Measurements from ENCODE around the gene MCUB. TPM values are rescaled to one million over a fixed set of nuclear protein-coding genes. Genes with fewer than 3 reads are reported as not detected.

MCUB gene
- polyA plus RNA-seq, 1 donor from 2014 or later: 3.9 TPM

- Histone ChIP-seq H3K9me2 (ENCODE audit: insufficient read depth, low read length) (no peaks in the 10 kb centered on the region), H3K27ac (ENCODE audit: low read length) (no peak overlapping the region)
These were observed 39.1 kb downstream of the MCUB start for GRCh38 chr4:109599046-109599652.

GRCh38 chr4:109600431-109600830, 40.4 kb downstream of the MCUB start:
- no peak for TF ChIP-seq MXI1 (conservative IDR thresholded peaks at IDR 0.05; ENCODE audit: poor library complexity, severe bottlenecking)
- TF ChIP-seq EZH2 (IDR thresholded peaks at IDR 0.05; ENCODE audit: borderline replicate concordance, insufficient read depth, low read length, poor library complexity, severe bottlenecking): no peak
- TF ChIP-seq SMC3 (conservative IDR thresholded peaks at IDR 0.05; ENCODE audit: poor library complexity): no peak
- no peak for TF ChIP-seq REST (IDR thresholded peaks at IDR 0.05; ENCODE audit: borderline replicate concordance)
- TF ChIP-seq TAF1 (IDR thresholded peaks at IDR 0.05; ENCODE audit: low read depth): no peak
- H3K27me3 ChIP-seq (ENCODE audit: insufficient read depth, low read depth, low read length): no peaks in the 10 kb centered on the region
- H3K27ac ChIP-seq (ENCODE audit: low read length): no peak overlapping the region
- H3K9ac ChIP-seq (ENCODE audit: low read length): no peak overlapping the region
- no peak overlapping the region for H2AFZ ChIP-seq (ENCODE audit: low read depth, low read length)
- no peak overlapping the region for H3K4me3 ChIP-seq (ENCODE audit: low read length)
- no peaks in the 10 kb centered on the region for H4K20me1 ChIP-seq (ENCODE audit: insufficient read depth)
- no peak overlapping the region for H3K4me2 ChIP-seq (ENCODE audit: low read length)
- no peaks in the 10 kb centered on the region for H3K9me3 ChIP-seq (ENCODE audit: low read length)
- no peaks in the 10 kb centered on the region for H3K79me2 ChIP-seq (replicated peaks; ENCODE audit: insufficient read depth, low read length)
- no peaks in the 10 kb centered on the region for H3F3A ChIP-seq (ENCODE audit: insufficient read depth, low read length, poor library complexity, severe bottlenecking)
- no peaks in the 10 kb centered on the region for H3K9me2 ChIP-seq (ENCODE audit: insufficient read depth, low read length)
- H3K36me3 ChIP-seq (ENCODE audit: insufficient read depth, low read length): no peaks in the 10 kb centered on the region

More at GRCh38 chr4:109599046-109599652, 39.1 kb downstream of the MCUB start:
- Histone ChIP-seq H4K20me1 (ENCODE audit: insufficient read depth) (no peaks in the 10 kb centered on the region), H3K27me3 (ENCODE audit: insufficient read depth, low read depth, low read length) (no peaks in the 10 kb centered on the region), H3K36me3 (ENCODE audit: insufficient read depth, low read length) (no peaks in the 10 kb centered on the region), H3K79me2 (replicated peaks; ENCODE audit: insufficient read depth, low read length) (no peaks in the 10 kb centered on the region), H3F3A (ENCODE audit: insufficient read depth, low read length, poor library complexity, severe bottlenecking) (no peaks in the 10 kb centered on the region), H2AFZ (ENCODE audit: low read depth, low read length) (no peak overlapping the region), H3K9me3 (ENCODE audit: low read length) (no peaks in the 10 kb centered on the region), H3K4me2 (ENCODE audit: low read length) (no peak overlapping the region), H3K9ac (ENCODE audit: low read length) (no peak overlapping the region), H3K4me3 (ENCODE audit: low read length) (no peak overlapping the region)
- TF ChIP-seq POLR2AphosphoS5 (IDR thresholded peaks at IDR 0.05) (no peak), SMC3 (conservative IDR thresholded peaks at IDR 0.05; ENCODE audit: poor library complexity) (no peak), RAD21 (conservative IDR thresholded peaks at IDR 0.05) (no peak), EP300 (conservative IDR thresholded peaks at IDR 0.05; ENCODE audit: poor library complexity, severe bottlenecking) (no peak), TAF1 (IDR thresholded peaks at IDR 0.05; ENCODE audit: low read depth) (no peak), CTCF (IDR thresholded peaks at IDR 0.05; ENCODE audit: poor library complexity, severe bottlenecking) (no peak), MXI1 (conservative IDR thresholded peaks at IDR 0.05; ENCODE audit: poor library complexity, severe bottlenecking) (no peak), EZH2 (IDR thresholded peaks at IDR 0.05; ENCODE audit: borderline replicate concordance, insufficient read depth, low read length, poor library complexity, severe bottlenecking) (no peak), REST (IDR thresholded peaks at IDR 0.05; ENCODE audit: borderline replicate concordance) (no peak)

Measured in neural cell (in vitro differentiated cells).